HG02884 (cell line): ENCODE results near the gene MYRF.

Source experiments
- ATAC-seq: cut with Tn5 transposase; IDR thresholded peaks from one replicate; pipeline ENCODE4 v1.9.1; 2021; ENCODE audit warnings: mild to moderate bottlenecking, moderate library complexity; ENCODE audit not compliant: unreplicated experiment

Gene MYRF

GRCh38 chr11:61752117-61752924, at the start of gene MYRF:
Gene MYRF (plus strand): TSS chr11:61752636. CDS start chr11:61752745, 109 bp downstream.
- no peak for ATAC-seq

- ATAC-seq = no peak
Observed at GRCh38 chr11:61702701-61703312, 49.6 kb upstream of the MYRF start.

DNA sequence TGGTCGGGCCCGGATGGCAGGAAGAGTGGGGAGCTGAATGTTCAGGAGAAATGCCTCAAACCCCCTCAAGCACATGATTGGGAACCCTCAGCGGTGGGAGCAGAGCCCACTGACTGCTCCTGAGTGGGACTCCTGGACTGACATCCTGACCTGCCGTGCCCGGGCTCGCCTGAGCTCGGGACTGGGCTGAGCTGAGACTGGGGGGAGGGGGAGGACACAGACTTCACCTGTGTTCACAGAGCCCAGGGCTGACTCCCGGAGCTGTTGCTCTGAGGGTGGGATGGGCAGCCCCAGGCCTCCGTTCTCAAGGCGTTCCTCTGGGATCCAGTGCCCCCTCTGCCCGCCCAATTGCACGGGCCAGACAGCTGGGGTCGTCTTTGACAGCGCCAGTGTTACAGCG, 47.6 kb upstream of the MYRF start:
- no peak for ATAC-seq

DNA sequence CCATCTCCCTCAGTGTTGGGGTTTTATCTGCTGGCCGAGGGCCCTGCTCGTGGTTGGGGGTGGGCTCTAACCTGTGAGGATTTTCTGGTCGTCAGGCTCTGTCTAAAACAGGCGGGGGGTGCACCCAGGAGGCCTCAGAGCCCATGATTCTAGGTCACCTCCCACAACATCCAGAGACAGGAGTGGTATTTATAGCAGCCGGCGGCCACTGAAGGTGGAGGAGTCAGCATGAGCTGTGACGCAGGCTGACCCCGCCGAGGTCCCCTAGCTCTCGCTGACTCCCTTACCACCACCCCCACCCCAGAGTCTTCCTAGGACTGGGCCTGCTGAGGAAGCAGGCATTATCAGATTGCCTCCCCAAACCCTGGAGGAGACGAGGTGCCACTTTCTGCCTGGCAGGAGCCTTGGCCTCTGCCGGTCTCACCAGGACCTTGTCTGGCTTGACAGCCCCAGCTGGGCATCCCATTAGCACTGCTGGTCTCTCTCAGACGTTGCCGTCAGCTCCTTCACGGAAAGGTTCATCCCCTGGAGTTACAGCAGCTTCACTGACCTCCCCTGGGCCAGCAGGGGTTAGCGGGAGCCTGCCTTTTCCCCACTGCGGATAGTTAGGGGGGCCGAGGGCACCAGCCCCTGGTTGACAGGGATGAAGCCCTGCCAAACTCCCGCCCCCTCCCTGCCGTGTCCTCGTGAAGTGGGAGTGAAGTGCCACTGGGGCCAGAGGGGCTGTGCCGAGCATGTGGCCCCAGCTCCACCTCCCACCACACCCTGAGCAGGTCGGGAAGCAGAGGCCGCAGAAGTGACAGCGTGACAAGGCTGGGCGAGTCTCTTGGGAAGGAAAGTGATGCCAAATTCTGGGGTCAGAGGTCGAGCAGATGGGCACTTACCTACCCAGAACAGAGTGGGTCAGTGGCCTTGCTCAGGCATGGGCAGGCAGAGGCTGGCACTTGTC, 45.7 kb upstream of the MYRF start:
- ATAC-seq = no peak

DNA sequence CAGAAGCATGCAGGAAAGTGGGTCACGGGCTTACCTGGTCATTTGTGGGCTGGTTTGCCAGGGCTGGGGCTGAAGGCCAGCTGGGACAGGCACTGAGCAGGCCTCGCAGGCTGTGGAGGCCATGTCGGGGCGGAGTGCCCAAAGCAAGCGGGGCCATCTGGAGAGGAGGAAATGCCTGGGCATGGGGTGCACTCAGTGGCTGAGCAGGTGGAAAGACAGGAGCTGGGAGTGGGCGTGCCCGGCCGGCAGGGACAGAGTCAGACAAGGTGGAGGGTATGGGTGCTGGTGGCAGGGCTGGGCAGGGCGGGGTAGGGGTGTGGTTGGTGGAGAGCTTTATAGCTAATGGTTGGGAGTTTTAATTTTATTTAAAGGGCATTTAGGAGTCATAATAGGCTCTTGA, 44.9 kb upstream of the MYRF start:
- ATAC-seq = no peak

GRCh38 chr11:61709110-61709509, 43.3 kb upstream of the MYRF start:
- ATAC-seq = no peak

- ATAC-seq = no peak
Observed at GRCh38 chr11:61709572-61709971, 42.9 kb upstream of the MYRF start.

DNA sequence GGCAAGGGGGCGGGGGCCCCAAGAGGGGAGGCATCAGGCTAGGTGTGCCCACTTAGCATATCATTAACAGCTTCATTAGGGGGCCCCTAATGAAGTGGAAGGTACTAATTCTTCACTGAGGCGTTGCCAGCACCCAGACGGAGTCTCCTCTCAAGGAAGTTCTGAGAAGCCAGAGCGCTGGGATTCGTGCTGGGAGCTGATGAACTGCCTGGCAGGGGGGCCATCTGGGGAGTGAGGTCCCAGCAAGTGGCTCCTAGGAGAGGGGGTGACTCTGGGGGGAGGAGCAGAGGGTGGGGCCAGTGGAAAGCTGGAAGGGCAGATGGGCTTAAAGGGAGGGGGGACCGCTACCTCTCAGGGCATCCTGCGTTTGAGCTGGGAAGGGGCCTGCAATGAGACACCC, 42.4 kb upstream of the MYRF start:
- no peak for ATAC-seq

GRCh38 chr11:61711037-61711436, 41.4 kb upstream of the MYRF start:
- no peak for ATAC-seq

DNA sequence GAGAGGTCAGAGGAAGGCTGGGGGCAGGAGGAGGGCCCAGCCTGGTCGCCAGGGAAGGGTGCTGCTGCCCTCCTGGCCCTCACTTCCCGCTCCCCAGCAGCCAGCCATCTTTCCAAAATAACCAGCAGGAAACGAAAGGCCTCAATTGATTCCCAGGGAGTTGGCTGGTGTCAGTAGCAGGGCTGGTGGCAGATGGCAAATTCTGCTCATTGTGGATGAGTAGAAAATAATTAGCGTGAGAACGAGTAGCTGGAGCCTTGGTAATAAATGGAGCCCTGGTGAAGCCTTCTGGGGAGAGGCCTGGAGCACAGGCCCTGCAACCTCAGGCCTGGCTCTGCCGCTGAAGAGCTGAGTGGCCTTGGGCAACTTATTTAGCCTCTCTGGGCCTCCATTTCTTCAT, 40.9 kb upstream of the MYRF start:
- no peak for ATAC-seq

- no peak for ATAC-seq
Observed at GRCh38 chr11:61712314-61712713, 40.1 kb upstream of the MYRF start.

- ATAC-seq = no peak
Observed at GRCh38 chr11:61712846-61713245, 39.6 kb upstream of the MYRF start.

DNA sequence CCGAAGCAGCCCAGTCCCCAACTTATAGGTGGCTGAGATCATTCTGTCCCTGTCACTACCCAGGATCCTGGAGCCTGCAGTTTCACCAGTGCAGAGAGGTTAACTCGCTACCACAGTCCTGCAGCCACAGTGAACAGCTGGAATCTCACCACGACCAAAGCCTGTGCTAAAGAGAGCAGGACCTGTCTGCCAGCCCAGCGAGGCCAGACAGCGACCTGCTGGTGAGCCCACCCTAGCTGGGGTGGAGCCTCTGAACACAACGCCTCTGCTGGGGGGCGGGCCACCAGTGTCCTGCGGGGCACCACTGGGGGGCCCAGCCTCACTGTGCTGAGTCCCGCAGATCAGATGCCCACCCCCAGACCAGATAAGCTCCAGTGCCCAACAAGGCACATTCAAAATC, 39.0 kb upstream of the MYRF start:
- no peak for ATAC-seq

DNA sequence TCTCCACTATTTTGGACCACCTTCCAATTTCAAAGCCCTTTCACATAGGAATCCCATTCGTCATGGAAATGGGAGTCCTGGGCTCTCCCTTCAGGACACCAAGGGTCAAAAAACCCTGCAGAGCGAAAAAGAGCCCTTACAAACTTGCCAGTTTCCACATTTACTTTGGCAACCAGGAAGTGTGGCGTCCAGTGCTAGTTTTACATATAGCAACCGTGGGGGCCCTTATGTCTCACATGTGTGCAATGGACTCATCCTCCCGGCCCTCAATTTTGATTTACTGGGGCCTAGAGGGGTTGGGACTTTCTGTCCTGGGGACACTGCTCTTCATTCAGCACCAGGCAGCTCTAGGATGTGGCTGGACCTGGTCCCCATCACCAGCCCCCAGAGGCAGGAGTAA, 38.5 kb upstream of the MYRF start:
- no peak for ATAC-seq

DNA sequence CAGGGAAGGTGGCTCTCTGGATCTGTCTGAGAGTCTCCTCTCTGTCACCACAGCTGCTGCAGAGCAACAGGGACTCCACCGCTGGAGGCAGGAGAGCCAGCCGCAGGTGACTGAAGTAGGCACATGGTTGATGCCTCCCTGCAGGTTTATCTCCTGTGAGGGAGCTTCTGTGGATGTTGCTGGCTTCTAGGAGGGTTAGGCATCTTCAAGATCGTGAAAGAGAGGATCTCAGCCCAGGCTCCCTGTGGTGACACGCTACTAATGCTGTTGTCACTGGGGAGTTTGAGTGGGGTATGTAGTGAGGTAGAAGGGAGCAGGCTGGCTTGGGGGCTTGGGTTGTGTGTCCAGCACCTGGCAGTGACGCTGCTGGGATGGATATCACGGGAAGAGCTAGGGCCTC, 38.1 kb upstream of the MYRF start:
- no peak for ATAC-seq

DNA sequence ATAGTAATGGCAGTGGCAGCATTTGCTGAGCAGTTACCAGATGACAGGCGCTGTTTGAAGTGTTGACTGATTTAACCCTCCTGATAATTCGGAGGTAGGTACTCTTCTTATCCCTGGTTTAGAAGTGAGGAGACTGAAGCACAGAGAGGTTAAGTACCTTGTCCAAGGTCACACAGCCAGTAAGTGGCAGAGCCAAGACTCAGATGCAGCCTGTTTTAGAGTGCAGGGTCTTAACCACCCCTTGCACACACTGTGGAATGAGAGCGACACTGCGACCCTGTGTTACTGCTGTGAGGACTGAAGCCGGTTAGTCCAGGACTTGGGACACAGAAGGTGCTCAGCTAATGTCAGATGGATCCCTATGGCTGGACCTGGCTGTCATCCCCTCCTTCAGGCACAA, 37.5 kb upstream of the MYRF start:
- ATAC-seq = no peak

DNA sequence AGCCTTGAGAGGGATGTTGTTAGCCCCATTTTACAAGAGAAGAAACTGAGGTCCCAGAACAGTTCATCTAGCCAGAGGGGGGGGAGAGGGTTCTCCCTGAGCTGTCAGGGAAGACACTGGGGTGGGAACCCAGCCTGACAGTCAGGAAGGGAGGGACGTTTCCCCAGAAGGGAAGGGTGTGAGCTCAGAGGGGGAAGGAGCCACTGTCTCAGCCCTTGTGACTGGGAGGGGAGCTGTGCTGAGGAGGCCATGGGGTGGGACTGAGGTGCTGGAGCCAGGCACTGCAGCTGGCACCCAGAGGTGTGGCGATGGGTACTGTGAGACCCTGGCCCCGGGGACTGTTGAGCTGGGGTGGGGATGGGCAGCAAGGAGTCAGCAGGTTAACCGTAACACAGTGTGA, 36.6 kb upstream of the MYRF start:
- ATAC-seq = no peak

- ATAC-seq = no peak
Observed at GRCh38 chr11:61716478-61717285, 35.8 kb upstream of the MYRF start.

DNA sequence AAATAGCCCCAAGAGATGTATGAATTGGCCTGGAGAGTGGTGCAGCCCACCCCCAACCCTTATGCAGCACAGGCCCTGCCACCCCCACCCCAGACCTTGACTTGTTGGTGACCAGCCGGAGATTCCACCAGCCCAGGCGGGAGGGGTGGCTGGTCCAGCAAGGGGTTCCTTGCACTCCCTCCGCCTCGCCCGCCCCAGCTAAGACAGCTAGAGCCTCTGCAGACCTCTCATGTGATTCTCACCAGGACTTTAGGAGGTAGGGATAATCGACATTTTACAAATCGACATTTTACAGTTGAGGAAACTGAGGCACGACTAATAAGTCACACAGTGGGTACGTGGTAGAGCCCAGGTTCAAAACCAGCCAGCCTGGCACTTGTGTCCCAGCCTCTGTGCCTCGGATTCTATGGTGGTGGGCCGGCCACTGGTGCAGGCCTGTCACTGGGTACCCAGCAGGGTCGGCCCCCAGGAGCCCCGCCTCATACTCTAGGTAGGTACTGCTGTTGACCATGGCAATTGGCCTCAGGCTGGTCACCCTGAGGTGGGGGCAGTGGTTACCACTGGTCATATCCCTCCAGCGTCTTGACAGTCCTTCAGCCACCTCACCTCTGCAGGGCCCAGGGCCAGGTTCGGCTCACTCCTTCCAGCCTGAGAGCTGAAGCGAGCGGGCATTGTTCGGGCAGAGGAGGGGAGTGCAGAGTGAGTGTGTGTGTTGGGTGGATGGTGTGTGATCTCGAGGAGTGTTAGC, 35.0 kb upstream of the MYRF start:
- no peak for ATAC-seq

- ATAC-seq = no peak
Observed at GRCh38 chr11:61718046-61718531, 34.3 kb upstream of the MYRF start.
